CD4-positive, alpha-beta memory T cell (primary cell): ENCODE results near the gene ANKMY1. TPM values are rescaled to one million over a fixed set of nuclear protein-coding genes. Genes with fewer than 3 reads are reported as not detected.

Experiments
- CTCF ChIA-PET: fragments of 350-600 bp; sonication (Branson Sonifier 250); formaldehyde crosslinking; loops from one replicate; lab custom pipeline; 2021; ENCODE audit warnings: inconsistent platforms; ENCODE audit not compliant: partially characterized antibody; lab: Charles Lee
- POLR2A ChIA-PET: fragments of 350-600 bp; sonication (Branson Sonifier 250); formaldehyde crosslinking; loops from one replicate; lab custom pipeline; 2021; ENCODE audit not compliant: partially characterized antibody; lab: Charles Lee
- DNase-seq, 5 donors: peaks; one replicate each; pipeline versions ENCODE4 v3.0.0 to v3.0.0-alpha.2; 2020 to 2022; ENCODE audit warnings: mixed read lengths in 1 of 5
- H3K27ac ChIP-seq: one replicate; pipeline ENCODE4 v1.7.0; 2013; ENCODE audit warnings: low read depth, low read length
- H3K27me3 ChIP-seq: 2 replicates; pipeline ENCODE4 v1.7.0; 2013; ENCODE audit warnings: mild to moderate bottlenecking, low read length, moderate library complexity; ENCODE audit not compliant: insufficient read depth
- H3K36me3 ChIP-seq: 2 replicates; pipeline ENCODE4 v1.7.0; 2013; ENCODE audit warnings: mild to moderate bottlenecking, low read length, moderate library complexity; ENCODE audit not compliant: insufficient read depth
- H3K4me1 ChIP-seq: 2 replicates; pipeline ENCODE4 v1.7.0; 2013; ENCODE audit warnings: mild to moderate bottlenecking, low read length, moderate library complexity; ENCODE audit not compliant: insufficient read depth
- H3K4me3 ChIP-seq, 2 donors: one replicate each; pipeline ENCODE4 v1.7.0; 2013; ENCODE audit warnings: low read length in 2 of 2, mild to moderate bottlenecking in 1 of 2
- H3K9me3 ChIP-seq, 2 donors: one replicate each; pipeline ENCODE4 v1.7.0; 2013; ENCODE audit warnings: low read length in 2 of 2, control low read depth in 1 of 2; ENCODE audit not compliant: control insufficient read depth in 1 of 2
- H3K27ac Mint-ChIP-seq, 7 donors: one replicate each; pipeline ENCODE4 v1.8.0; 2020 to 2021; ENCODE audit warnings: mixed read lengths in 7 of 7, mild to moderate bottlenecking in 6 of 7, inconsistent platforms in 3 of 7, moderate library complexity in 3 of 7
- H3K27me3 Mint-ChIP-seq, 2 donors: one replicate each; pipeline ENCODE4 v1.8.0; 2020 to 2021; ENCODE audit warnings: mixed read lengths in 2 of 2
- H3K36me3 Mint-ChIP-seq, 2 donors: one replicate each; pipeline ENCODE4 v1.8.0; 2020 to 2021; ENCODE audit warnings: mixed read lengths in 2 of 2, inconsistent platforms in 1 of 2, mild to moderate bottlenecking in 1 of 2
- H3K4me1 Mint-ChIP-seq, 4 donors: one replicate each; pipeline ENCODE4 v1.8.0; 2020 to 2021; ENCODE audit warnings: mixed read lengths in 4 of 4, mild to moderate bottlenecking in 1 of 4
- H3K4me3 Mint-ChIP-seq, 8 donors: one replicate each; pipeline ENCODE4 v1.8.0; 2020 to 2021; ENCODE audit warnings: mixed read lengths in 8 of 8, mild to moderate bottlenecking in 7 of 8, moderate library complexity in 6 of 8, inconsistent platforms in 3 of 8
- H3K9me3 Mint-ChIP-seq, 8 donors: one replicate each; pipeline ENCODE4 v1.8.0; 2020 to 2021; ENCODE audit warnings: mixed read lengths in 8 of 8, mild to moderate bottlenecking in 5 of 8, inconsistent platforms in 3 of 8, moderate library complexity in 1 of 8
- intact Hi-C: fragments of 100-400 bp; cut with micrococcal nuclease; formaldehyde crosslinking; loops from one replicate; pipeline ENCODE4 v1.15.1; 2023
- polyA plus RNA-seq, 2 donors: library from polyadenylated mRNA; unstranded; fragments of 300-500 nt; fragmentation: Illumina TruSeq; gene quantifications; one replicate each; pipeline ENCODE4 v1.2.3, GENCODE V29; 2021
- total RNA-seq, 2 experiments: library from RNA; stranded (reverse); gene quantifications; one replicate each; pipeline ENCODE4 v1.2.3, GENCODE V29; 2021

The ANKMY1 gene
- total and polyA plus RNA-seq, 4 experiments from 2014 or later: 9.4 to 84.8 (median 43.3) TPM

DNA sequence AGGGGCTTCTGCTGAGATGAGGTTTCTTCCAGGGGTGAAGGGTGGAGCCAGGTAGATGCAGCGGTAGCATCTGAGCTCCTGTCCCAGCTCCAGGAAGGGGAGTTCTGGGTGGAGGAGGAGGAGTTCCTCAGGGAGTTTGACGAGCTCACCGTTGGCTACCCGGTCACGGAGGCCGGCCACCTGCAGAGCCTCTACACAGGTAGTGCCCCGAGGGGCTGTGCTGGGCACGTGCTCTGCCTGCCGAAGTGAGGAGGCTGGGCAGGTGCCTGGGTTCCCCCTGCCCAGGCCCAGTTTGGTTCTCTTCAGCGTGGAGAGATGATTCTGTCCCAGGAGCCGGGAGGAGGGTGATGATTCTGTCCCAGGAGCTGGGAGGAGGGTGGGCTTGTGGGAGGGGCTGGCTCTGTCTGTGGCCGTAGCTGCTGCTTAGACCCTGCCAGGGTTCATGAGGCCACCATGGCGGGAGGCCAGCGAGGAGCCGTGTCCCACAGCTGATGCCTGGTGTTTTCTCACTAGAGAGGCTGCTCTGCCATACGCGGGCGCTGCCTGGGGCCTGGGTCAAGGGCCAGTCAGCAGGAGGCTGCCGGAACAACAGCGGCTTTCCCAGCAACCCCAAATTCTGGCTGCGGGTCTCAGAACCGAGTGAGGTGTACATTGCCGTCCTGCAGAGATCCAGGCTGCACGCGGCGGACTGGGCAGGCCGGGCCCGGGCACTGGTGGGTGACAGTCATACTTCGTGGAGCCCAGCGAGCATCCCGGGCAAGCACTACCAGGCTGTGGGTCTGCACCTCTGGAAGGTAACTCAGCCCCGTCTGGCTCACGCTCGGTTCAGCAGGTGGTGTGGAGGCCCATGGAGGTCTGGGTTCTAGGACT is 37.0 kb upstream of the ANKMY1 start:
- DNase-seq: no peak
- Histone ChIP-seq H3K27ac (no peak overlapping the region), H3K36me3 (peaks cover 39% of the 10 kb centered on the region), H3K9me3 (no peaks in the 10 kb centered on the region), H3K4me3 (no peak overlapping the region), H3K27me3 (no peaks in the 10 kb centered on the region), H3K4me1 (no peaks in the 10 kb centered on the region)
- Mint-ChIP-seq H3K4me3 (no peak overlapping the region), H3K4me1 (peaks cover 0 to 4% (median under 1%) of the 10 kb centered on the region in 4 donors), H3K36me3 (peaks cover 0 to 30% of the 10 kb centered on the region in 2 donors), H3K27me3 (no peaks in the 10 kb centered on the region), H3K27ac (no peak overlapping the region), H3K9me3 (no peaks in the 10 kb centered on the region)
- ChIA-PET POLR2A (interaction anchor here (0.8 kb wide), 1 partner anchor 9 kb away, joined by 3 read pairs; the partner anchor contains the start of gene CAPN10), CTCF (interaction anchor here (1.3 kb wide), 1 partner anchor 80 kb away, joined by 7 read pairs; no protein-coding TSS in a partner anchor)
- intact Hi-C loops: no loop called here

DNA sequence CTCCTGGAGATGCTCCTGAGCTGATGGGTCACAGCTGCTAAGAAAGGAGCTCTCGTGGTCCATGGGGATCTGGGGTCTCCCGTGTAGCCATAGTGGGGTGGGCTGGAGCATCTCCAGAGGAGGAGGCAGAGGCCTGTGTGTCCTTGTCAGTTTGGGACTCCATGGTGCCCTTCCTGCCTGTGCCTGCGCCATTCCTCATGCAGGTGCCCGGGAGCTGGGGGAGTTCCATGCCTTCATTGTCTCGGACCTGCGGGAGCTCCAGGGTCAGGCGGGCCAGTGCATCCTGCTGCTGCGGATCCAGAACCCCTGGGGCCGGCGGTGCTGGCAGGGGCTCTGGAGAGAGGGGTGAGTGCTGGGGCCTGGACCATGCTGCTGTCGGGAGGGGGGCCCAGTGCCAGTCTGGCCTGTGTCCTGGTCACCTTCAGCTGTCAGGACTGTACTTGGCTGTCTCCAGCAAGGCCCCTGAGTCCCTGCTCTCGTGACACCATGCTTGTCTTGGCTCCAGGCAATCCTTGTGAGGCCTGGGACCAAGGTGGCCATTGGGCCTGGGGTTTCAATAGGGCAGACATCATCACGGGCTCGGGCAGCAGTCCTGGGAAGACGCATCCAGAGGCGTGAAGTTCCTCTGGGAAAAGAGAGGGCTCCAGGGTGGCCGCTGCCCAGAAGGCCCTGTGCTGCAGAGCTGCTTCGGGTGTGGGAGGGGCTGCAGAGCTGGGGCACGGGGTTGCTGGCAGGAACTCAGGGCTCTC is 36.1 kb upstream of the ANKMY1 start:
- H3K36me3 ChIP-seq: peaks cover 44% of the 10 kb centered on the region
- H3K4me1 ChIP-seq: peaks cover 4% of the 10 kb centered on the region
- Mint-ChIP-seq H3K27me3 (no peaks in the 10 kb centered on the region), H3K4me1 (peaks cover 3 to 6% (median 4%) of the 10 kb centered on the region in 4 donors), H3K36me3 (peaks cover 3 to 24% of the 10 kb centered on the region in 2 donors), H3K27ac (no peak overlapping the region), H3K9me3 (no peaks in the 10 kb centered on the region), H3K4me3 (no peak overlapping the region)
- no peak overlapping the region for H3K27ac ChIP-seq
- H3K4me3 ChIP-seq: no peak overlapping the region
- H3K9me3 ChIP-seq: no peaks in the 10 kb centered on the region
- ChIA-PET CTCF (interaction anchor here (1.3 kb wide), 1 partner anchor 80 kb away, joined by 7 read pairs; no protein-coding TSS in a partner anchor), POLR2A (interaction anchor here (0.8 kb wide), 1 partner anchor 33 kb away, joined by 3 read pairs; no protein-coding TSS in a partner anchor)
- peak in 1 of 5 donors; percentile 32 for DNase-seq
- H3K27me3 ChIP-seq: no peaks in the 10 kb centered on the region
- intact Hi-C loops: no loop called here

- no peaks in the 10 kb centered on the region for H3K9me3 Mint-ChIP-seq
- CTCF ChIA-PET: interaction anchor here (0.9 kb wide), 1 partner anchor 79 kb away, joined by 3 read pairs; no protein-coding TSS in a partner anchor
- Histone ChIP-seq H3K4me1 (peaks cover 11% of the 10 kb centered on the region), H3K9me3 (no peaks in the 10 kb centered on the region), H3K27me3 (no peaks in the 10 kb centered on the region), H3K27ac (no peak overlapping the region), H3K36me3 (peaks cover 41% of the 10 kb centered on the region), H3K4me3 (no peak overlapping the region)
- peaks cover 9 to 29% of the 10 kb centered on the region in 2 donors for H3K36me3 Mint-ChIP-seq
- peak in 1 of 5 donors; percentile 29 for DNase-seq
- no peak overlapping the region for H3K4me3 Mint-ChIP-seq
- peak overlapping the region in 1 of 7 donors; percentile 21 for H3K27ac Mint-ChIP-seq
- H3K4me1 Mint-ChIP-seq: peaks cover 10 to 13% (median 11%) of the 10 kb centered on the region in 4 donors
- POLR2A ChIA-PET: interaction anchor here (0.8 kb wide), 1 partner anchor 32 kb away, joined by 3 read pairs; no protein-coding TSS in a partner anchor
- intact Hi-C loops: no loop called here
- no peaks in the 10 kb centered on the region for H3K27me3 Mint-ChIP-seq
Observed at GRCh38 chr2:240593026-240593702, 35.4 kb upstream of the ANKMY1 start.

GRCh38 chr2:240591784-240592183 is 34.0 kb upstream of the ANKMY1 start:
- POLR2A ChIA-PET: no interaction called here
- Histone ChIP-seq H3K9me3 (no peaks in the 10 kb centered on the region), H3K36me3 (peaks cover 36% of the 10 kb centered on the region), H3K27me3 (no peaks in the 10 kb centered on the region), H3K4me1 (peaks cover 22% of the 10 kb centered on the region), H3K4me3 (no peak overlapping the region), H3K27ac (no peak overlapping the region)
- H3K27ac Mint-ChIP-seq: peak overlapping the region in 1 of 7 donors; percentile 77
- H3K36me3 Mint-ChIP-seq: peaks cover 9 to 40% of the 10 kb centered on the region in 2 donors
- no peaks in the 10 kb centered on the region for H3K9me3 Mint-ChIP-seq
- DNase-seq: no peak
- intact Hi-C loops: no loop called here
- H3K4me3 Mint-ChIP-seq: no peak overlapping the region
- peaks cover 21 to 25% (median 22%) of the 10 kb centered on the region in 4 donors for H3K4me1 Mint-ChIP-seq
- H3K27me3 Mint-ChIP-seq: no peaks in the 10 kb centered on the region
- CTCF ChIA-PET: no interaction called here

GRCh38 chr2:240591226-240591625 is 33.4 kb upstream of the ANKMY1 start:
- intact Hi-C loops: no loop called here
- no peak overlapping the region for H3K4me3 ChIP-seq
- POLR2A ChIA-PET: no interaction called here
- peak overlapping the region in 1 of 7 donors; percentile 77 for H3K27ac Mint-ChIP-seq
- H3K9me3 ChIP-seq: no peaks in the 10 kb centered on the region
- CTCF ChIA-PET: no interaction called here
- H3K4me1 Mint-ChIP-seq: peaks cover 21 to 25% (median 23%) of the 10 kb centered on the region in 4 donors
- H3K4me3 Mint-ChIP-seq: no peak overlapping the region
- H3K9me3 Mint-ChIP-seq: no peaks in the 10 kb centered on the region
- peaks cover 22% of the 10 kb centered on the region for H3K4me1 ChIP-seq
- no peaks in the 10 kb centered on the region for H3K27me3 ChIP-seq
- H3K36me3 ChIP-seq: peaks cover 36% of the 10 kb centered on the region
- H3K27ac ChIP-seq: no peak overlapping the region
- peak in 1 of 5 donors; percentile 25 for DNase-seq
- H3K36me3 Mint-ChIP-seq: peaks cover 9 to 40% of the 10 kb centered on the region in 2 donors
- H3K27me3 Mint-ChIP-seq: no peaks in the 10 kb centered on the region

DNA sequence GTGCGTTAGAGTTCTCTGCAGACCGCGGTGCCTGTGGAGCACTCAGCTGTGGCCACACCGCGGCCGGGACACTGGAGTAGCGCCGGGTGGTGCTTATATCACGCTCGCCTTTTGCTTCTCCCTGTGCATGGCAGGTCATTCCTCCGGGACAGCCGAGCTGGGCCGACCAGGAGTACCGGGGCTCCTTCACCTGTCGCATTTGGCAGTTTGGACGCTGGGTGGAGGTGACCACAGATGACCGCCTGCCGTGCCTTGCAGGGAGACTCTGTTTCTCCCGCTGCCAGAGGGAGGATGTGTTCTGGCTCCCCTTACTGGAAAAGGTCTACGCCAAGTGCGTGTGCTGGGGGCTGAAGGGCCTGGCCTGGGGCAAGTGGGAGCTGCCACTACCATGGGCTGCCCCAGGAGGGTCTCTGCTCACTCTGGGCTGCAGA is 32.9 kb upstream of the ANKMY1 start:
- POLR2A ChIA-PET: interaction anchor here (7.7 kb wide), 1 partner anchor 23 kb away, joined by 461 read pairs; the partner anchor contains the start of genes DUSP28 and RNPEPL1
- Mint-ChIP-seq H3K36me3 (peaks cover 9 to 42% of the 10 kb centered on the region in 2 donors), H3K4me3 (no peak overlapping the region), H3K9me3 (no peaks in the 10 kb centered on the region), H3K27ac (no peak overlapping the region), H3K4me1 (peaks cover 21 to 30% (median 25%) of the 10 kb centered on the region in 4 donors), H3K27me3 (no peaks in the 10 kb centered on the region)
- H3K27ac ChIP-seq: no peak overlapping the region
- peak in 1 of 5 donors; percentile 30 for DNase-seq
- H3K36me3 ChIP-seq: peaks cover 36% of the 10 kb centered on the region
- H3K27me3 ChIP-seq: no peaks in the 10 kb centered on the region
- CTCF ChIA-PET: interaction anchor here (3.4 kb wide), 1 partner anchor 11 kb away, joined by 12 read pairs; no protein-coding TSS in a partner anchor
- no peaks in the 10 kb centered on the region for H3K9me3 ChIP-seq
- intact Hi-C loops: no loop called here
- H3K4me1 ChIP-seq: peaks cover 24% of the 10 kb centered on the region
- H3K4me3 ChIP-seq: no peak overlapping the region
